HG03565 (cell line): ENCODE data around the gene CD3G.
"Not testable (repeated sequence)": the region's sequence is repeated elsewhere in the genome, so short reads cannot be mapped to it uniquely, and the experiment has no call there.

ENCODE experiments used
- ATAC-seq: cut with Tn5 transposase; IDR thresholded peaks from one replicate; pipeline ENCODE4 v1.9.1; 2021; ENCODE audit warnings: mild to moderate bottlenecking, moderate library complexity; ENCODE audit not compliant: unreplicated experiment

Gene CD3G

DNA sequence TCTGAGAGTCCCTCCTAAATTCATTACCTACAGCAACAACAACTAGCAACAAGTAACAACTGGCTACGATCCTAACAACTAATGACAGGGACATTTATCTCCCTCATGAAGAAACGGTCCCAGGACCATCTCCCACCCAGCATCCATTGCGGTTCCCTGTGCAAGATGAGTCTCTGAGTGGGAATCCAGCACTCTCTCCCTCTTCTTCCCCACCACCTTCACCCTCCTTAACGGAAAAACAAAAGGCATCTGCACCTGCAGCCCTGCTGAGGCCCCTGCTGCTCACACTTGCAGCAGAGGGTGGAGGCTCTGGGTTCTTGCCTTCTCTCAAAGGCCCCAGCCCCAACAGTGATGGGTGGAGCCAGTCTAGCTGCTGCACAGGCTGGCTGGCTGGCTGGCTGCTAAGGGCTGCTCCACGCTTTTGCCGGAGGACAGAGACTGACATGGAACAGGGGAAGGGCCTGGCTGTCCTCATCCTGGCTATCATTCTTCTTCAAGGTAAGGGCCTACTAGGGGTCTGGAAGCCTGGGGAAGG, at the start of gene CD3G:
CD3G (plus strand) TSS at position 364 of the 535 bp plus-strand sequence; CDS start at position 444, 80 bp downstream.
- no peak for ATAC-seq

DNA sequence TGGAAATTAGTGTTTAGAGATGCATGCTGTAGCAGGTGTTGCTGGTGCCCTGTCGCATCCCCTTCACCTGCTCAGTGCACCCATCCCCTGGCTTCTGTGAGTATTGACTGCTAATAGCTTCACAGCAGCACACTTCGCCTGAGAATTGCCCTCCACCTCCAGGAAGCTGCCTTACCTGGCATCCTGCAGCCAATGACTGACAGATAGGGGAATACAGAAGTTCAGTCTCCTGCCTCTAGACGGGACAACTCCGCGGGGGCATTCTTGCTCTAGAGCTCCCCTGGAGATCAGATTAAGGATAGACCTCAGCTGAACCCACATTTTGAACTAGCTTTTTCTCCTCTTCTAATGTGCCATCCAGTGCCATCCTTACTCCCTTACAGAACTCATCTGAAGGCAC, 48.9 kb upstream of the CD3G start:
- ATAC-seq: no peak

DNA sequence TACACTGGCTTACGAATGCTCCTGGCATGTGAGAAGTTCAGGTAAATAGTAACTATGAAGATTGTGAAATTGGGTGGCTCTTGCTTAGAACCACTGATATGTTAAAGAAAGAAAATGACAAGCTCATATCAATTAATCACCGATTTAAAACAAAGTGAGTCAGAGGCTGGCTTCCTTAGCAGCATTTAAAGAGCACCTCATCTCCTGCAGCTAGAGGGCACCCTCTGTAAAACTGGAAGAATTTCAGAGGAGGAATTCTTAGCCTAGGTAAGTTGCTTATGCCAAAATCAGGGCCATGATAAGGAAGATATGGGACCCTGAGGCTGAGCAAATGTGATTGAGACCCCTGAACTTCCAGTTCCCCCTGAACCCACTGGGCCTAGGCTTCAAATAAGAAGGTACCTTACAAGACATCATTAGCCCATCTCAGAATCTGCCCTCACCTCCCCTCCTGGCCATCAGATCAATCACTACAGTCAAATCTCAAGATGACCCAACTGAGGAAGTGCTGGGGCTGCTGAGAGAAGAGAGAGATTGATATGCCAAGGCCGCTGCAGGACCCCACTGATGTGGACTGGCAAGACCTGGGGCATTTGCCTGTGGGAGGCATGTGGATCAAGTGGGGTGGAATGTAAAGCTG, 48.2 kb upstream of the CD3G start:
- no peak for ATAC-seq

DNA sequence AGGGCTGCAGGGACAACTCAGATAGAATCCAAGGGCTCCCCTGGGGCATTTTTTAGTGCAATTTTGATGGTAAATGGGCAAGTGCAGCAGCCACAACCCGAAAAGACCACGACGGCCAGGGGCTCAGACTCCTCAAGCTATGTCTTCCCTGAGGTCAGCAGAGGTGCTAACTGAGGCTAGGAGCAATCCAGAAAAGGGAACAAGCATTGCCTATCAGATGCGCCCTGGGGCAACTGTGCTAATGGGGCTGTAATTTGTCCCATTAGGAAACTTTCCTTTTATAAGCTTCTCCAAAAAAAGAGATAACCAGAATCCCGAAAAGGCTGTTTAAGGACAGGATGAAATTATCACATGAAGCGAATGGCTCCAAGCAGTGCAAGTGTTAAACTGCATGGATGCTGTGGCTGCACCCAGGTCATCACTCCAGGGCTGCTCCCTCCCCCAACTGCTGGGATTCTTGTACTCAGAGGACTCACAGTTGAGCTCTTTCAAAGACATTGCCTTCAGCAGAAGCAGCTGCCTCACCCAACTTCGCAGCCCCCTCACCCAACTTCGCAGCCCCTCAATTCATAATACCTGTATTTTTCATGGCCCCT, 42.4 kb upstream of the CD3G start:
- no peak for ATAC-seq

DNA sequence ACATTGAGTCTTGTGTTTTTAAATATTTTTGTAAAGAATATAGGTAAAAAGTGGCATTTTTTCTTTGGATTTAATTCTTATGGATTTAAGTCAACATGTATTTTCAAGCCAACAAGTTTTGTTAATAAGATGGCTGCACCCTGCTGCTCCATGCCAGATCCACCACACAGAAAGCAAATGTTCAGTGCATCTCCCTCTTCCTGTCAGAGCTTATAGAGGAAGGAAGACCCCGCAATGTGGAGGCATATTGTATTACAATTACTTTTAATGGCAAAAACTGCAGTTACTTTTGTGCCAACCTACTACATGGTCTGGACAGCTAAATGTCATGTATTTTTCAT, 39.9 kb upstream of the CD3G start:
- ATAC-seq: no peak

DNA sequence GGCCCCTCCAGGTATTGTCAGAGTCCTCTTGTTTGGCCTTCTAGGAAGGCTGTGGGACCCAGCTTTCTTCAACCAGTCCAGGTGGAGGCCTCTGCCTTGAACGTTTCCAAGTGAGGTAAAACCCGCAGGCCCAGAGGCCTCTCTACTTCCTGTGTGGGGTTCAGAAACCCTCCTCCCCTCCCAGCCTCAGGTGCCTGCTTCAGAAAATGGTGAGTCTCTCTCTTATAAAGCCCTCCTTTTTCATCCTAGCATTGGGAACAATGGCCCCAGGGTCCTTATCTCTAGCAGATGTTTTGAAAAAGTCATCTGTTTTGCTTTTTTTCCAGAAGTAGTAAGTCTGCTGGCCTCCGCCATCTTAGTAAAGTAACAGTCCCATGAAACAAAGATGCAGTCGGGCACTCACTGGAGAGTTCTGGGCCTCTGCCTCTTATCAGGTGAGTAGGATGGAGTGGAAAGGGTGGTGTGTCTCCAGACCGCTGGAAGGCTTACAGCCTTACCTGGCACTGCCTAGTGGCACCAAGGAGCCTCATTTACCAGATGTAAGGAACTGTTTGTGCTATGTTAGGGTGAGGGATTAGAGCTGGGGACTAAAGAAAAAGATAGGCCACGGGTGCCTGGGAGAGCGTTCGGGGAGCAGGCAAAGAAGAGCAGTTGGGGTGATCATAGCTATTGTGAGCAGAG, 39.4 kb upstream of the CD3G start, which contains the start of gene CD3E:
CD3E (plus strand) TSS at position 163 of the 681 bp plus-strand sequence; CDS start at position 386, 223 bp downstream.
- ATAC-seq: no peak

DNA sequence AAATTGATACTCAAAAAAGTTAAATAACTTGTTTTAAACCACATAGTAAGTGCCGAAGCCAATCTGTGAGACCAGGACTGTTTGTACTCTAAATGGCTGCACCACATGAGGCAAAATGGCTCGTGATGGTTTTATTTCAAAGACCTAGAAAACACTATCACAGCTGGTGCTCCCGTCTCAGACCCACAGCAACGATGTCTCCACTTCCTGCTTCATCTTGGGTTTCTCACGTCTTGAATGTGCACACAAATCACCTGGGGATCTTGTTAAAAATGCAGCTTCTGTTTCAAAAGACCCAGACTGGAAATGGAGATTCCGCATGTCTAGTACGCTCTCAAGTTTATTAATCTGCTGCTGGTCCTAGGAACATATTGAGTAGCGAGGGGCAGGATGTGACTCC, 38.4 kb upstream of the CD3G start:
- ATAC-seq: no peak

DNA sequence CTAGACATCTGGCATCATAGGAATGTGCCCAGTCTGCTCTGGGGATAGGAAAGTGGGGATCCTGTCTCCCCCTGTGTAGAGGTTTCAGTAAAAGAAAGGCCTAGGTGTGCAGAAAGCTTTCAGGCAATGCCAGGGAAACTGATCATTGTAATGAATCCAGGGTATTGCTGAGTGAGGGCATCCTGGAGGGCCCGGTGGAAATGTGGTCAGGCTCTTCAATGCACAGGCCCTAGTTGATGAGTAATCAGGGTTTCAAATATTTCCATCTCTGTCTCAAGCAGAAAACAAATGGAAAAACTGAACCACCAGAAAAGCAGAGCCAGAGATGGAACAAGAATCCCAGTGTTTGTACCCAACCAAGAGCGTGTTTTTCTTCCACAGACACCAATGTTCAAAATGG, 37.6 kb upstream of the CD3G start:
- no peak for ATAC-seq

DNA sequence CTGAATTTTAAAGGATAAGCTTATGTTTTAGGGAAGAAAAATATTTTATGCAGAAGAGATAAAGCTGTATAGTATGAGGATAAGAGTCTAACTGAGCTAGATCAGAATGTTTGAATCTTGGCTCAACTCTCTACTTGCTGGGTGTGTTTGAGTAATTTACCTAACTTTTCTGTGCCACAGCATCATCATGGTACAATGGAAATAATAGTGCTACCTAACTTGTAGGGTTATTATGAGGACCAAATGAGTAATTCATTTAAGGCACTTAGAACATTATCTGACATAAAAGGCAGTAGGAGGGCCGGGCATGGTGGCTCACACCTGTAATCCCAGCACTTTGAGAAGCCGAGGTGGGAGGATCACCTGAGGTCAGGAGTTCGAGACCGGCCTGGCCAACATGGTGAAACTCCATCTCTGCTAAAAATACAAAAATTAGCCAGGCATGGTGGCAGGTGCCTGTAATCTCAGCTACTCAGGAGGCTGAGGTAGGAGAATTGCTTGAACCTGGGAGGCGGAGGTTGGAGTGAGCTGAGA, 35.1 kb upstream of the CD3G start:
- ATAC-seq: not testable (repeated sequence)

DNA sequence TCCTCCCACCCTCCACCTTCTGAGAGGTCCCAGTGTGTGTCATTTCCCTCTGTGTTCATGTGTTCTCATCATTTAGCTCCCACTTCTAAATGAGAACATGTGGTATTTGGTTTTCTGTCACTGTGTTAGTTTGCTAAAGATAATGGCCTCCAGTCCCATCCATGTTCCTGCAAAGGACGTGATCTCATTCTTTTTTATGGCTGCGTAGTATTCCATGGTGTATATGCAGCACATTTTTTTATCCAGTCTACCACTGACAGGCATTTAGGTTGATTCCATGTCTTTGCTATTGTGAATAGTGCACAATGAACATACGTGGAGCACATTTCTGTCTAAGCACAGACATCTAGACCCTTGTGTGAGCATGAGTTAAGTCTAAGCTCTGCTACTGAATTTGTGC, 33.9 kb upstream of the CD3G start:
- ATAC-seq: no peak

DNA sequence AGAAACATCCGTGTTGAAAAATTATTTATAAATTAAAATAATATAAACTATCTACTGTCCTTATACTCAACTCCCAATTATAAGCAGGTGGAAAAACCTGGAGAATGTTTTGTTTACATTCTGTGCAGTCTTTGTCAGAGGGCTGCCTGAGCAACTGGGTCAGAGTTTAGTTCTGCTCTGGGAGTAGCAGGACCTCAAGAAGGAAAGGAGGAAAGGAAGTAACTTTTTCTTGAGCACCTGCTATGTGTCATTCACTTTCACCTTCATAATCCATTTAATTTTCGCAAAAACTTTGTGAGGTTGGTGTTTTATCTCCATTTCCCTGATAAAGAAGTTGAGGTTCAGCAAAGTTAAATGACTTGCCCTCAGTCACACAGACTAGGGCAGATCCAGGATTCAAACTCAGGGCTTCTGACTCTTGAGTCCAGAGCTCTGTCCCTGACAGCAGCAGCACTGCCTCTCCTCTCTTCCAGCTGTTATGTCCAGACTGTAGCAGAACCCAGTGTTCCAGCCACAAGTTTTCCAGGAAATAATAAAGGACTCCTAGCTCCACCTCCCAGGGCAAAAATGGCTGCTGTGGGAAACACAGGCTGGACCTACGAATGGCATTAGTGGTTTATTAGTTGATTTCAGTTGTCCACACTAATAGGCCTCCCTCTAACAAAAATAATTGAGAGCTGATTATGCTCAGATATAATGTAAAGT, 33.2 kb upstream of the CD3G start:
- no peak for ATAC-seq

DNA sequence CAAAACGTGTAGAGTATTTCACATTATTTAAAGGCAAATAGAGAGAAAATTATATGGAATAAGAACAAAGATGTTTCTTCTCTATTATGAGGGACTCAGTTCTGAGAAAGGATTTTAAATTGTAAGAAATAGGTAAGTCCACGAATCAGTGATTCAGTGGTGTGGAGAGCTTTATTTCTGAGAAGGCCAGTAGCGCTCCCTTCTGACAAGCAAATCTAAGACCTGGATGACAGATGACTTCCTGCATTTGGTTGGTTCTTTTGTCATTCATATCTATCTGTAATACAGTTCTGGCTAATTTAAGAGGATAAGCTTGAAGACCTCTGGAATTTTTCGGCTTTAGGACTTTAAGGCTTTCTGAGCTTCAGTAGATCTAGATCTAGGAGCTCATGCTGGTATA, 32.6 kb upstream of the CD3G start:
- no peak for ATAC-seq

DNA sequence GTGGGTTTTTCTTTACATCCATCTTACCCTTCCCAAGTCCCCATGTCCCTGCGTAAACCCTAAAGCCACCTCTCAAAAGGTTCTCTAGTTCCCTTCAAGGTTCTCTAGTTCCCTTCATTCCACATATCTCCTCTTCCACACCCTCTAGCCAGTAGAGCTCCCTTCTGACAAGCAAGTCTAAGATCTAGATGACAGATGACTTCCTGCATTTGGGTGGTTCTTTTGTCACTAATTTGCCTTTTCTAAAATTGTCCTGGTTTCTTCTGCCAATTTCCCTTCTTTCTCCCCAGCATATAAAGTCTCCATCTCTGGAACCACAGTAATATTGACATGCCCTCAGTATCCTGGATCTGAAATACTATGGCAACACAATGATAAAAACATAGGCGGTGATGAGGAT, 31.8 kb upstream of the CD3G start:
- ATAC-seq: no peak

DNA sequence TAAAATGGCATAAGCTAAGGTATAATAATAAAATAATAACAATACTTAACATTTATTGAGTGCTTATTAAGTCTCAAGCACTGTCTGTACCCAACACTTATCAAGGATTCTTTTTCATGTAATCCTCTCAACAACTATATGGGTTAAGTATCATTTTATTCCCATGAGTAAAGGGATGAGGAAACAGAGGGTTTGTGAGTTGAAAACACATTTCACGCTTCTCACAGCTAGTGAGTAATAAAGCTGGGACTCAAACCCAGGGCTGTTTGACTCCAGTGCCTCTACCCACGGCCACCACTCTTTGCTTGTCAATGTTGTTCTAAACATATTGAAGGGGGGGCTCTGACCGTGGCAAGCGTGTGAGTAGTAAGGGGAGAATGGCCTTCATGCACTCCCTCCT, 30.9 kb upstream of the CD3G start:
- no peak for ATAC-seq

DNA sequence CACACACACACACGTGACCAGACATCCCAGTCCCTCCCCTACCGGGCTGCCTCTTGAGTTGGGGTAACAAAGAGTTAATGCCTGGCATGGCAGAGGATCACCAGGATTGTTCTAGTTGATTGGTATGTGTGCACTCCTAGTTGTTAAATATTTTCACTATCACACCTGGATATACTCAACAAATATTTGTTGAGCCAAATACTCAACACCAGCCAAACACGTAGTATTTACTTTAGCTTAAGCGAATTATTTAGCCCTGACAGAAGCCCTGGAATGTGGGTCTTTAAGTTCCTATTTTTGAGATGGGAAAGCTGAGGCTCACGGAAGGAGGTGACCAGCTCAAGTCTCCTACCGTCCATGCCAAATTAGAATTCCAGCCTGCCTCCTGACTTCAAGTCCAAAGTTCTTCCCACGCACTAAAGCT, 29.1 kb upstream of the CD3G start:
- no peak for ATAC-seq

DNA sequence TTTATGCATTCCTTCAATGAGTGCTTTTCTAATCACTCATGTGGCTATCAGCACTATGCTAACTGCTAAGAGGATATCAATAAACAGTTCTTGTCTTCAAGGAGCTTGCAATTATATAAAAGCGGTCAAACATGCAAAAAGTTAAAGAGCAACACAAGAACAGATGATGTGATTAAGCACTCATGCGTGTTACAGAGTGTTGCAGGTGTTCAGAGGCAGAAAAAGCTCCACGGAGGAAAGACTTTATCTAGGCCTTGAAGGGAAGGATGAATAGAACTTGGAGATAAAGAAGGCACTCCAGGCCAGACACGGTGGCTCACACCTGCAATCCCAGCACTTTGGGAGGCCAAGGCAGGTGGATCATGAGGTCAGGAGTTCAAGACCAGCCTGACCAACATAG, 26.0 kb upstream of the CD3G start:
- ATAC-seq: no peak

DNA sequence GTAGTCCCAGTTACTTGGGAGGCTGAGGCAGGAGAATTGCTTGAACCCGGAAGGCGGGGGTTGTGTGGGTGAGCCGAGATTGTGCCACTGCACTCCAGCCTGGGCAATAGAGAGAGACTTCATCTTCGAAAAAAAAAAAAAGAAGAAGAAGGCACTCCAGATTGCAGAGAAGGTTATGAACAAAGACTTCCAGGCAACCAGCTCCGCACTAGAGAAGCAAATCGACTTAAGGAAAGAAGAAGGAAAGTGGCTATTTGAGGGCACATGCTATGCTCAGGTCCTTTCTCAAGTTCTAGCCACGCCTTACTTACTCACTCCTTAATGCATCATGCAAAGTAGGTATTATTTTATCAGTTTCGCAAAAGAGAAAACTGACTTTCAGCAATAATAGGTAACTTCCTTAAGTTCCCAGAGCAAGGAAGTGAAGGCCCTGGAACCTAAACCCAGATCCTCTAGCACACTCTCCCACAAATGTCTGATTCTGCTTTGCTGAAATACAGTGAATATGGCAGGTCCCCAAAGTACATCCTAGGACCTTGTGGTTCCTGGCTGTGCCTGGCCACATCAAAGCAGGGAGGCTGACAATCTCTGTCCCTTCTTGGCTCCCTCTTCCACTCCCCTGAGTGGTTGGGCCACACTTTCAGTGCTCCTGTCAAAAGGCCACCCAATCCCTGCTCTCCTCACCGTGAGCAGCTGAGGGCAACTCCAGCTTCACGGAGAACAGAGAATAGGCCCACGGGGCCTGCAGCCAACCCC, 25.4 kb upstream of the CD3G start:
- no peak for ATAC-seq

DNA sequence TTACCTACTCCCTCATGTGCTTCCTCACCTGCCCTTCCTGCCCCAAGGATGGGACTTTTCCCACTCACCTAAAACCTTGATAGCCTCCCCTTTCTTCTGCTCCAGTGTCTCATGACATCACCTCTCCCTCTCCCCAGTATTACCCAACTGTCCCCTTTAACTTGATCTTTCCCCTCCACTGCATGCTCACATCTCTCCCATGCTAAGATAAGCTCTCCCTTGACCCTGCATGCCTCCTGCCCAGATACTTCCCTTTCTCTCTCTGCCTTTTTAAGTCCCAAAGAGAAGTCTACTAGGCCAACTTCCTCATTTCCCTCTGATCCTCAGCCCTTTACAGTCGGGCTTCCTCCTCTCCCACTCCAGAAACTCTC, 24.8 kb upstream of the CD3G start:
- ATAC-seq: no peak

DNA sequence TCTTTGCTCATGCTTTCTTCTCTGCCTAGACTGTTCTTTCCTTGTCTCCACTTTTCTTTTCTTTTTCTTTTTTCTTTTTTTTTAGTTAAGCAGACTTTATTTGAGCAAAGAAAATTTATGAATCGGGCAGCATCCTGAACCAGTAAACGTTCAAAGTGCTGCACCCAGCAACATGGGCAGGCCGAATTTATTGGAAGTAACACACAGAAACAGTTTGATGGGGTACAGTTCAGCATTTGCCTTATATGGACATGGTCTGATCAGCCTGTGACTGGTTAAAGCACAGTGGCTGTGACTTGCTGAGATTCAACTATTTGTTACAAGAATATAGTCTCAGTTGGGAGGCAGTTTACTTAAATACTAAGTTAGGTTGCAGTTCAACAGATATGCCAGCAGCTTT, 23.6 kb upstream of the CD3G start:
- ATAC-seq: no peak

DNA sequence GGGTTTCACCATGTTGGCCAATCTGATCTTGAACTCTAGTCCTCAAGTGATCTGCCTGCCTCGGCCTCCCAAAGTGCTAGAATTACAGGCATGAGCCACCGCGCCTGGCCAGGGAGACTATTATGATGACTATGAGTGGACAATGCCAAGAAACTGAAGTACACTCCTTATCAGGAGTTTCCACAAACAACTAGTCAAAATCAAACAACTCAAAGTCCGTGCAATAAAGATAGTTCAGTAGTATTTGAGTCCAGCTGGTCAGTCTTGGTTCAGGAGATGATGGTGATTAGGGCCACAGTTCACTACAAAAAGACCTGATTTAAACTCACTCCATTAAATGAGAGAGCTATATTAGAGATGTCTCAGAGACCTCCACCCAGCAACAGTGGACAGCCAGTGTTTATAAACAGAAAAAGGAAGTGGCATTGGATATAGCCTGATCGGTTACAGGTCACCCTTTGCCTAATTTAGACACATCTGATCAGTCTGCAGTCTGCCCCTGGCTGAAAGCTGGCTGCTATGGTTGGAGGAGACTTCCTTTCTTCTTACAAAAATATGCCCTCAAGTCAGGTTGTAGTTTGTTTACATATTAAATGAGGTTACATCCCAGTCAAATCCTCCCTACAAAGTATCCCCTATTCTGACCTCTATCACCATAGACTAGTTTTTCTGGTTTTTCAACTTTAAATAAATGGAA, 22.6 kb upstream of the CD3G start:
- ATAC-seq: no peak
